ENCODE results near the gene NEAT1.

DNA sequence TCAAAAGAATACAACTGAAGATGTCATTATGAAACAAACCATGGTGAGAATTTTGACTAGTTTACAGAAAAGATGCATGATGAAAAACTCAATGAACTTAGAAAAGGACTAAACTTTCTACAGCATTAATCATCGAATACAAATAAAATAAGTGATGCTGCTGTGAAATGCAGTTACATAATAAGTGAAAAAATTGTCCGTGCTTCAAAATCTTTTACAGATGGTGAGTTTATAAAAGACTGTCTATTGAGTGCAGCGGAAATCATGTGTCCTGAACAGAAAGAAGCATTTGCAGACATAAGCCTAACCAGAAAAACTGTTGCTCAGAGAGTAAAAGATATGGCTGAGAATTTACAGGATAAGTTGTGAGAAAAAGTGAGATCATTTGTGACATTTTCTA lies 33.8 kb downstream of the NEAT1 start:
- TF ChIP-seq EZH2 (IDR thresholded peaks at IDR 0.05; ENCODE audit: insufficient read depth, poor library complexity, severe bottlenecking), result no peak
- TF ChIP-seq EZH2phosphoT487 (IDR thresholded peaks at IDR 0.05; ENCODE audit: insufficient read depth, low read depth), result no peak
